NCI-H2107 treated with DMSO at 0.1 percent for 48 hours (cell line): ENCODE results near the gene MYH15.

Experiments
- DNase-seq: peaks from one replicate; lab custom pipeline; 2025; ENCODE audit not compliant: unreplicated experiment; lab: John Stamatoyannopoulos, UW

MYH15 gene

GRCh38 chr3:108342837-108343486 lies 167.4 kb downstream of the MYH15 start:
- no peak for DNase-seq

GRCh38 chr3:108341911-108342310 lies 168.5 kb downstream of the MYH15 start:
- no peak for DNase-seq

GRCh38 chr3:108338901-108339545 lies 171.4 kb downstream of the MYH15 start:
- DNase-seq: no peak

GRCh38 chr3:108334701-108335100 lies 175.7 kb downstream of the MYH15 start:
- DNase-seq: no peak

GRCh38 chr3:108333961-108334360 lies 176.4 kb downstream of the MYH15 start:
- no peak for DNase-seq

- no peak for DNase-seq
Measured at GRCh38 chr3:108331792-108332191, 178.6 kb downstream of the MYH15 start.
